ENCODE measurements around the gene THOC7. TPM values are rescaled to one million over a fixed set of nuclear protein-coding genes. Genes with fewer than 3 reads are reported as not detected.

THOC7 gene
- total and polyA plus RNA-seq, 2 donors (not counting 3 experiments of a cell fraction or from before 2014, with no cell fraction given) = 16.9 to 68.7 TPM

GRCh38 chr3:63876260-63876659, 12.7 kb upstream of the THOC7 start:
- ChIA-PET POLR2A (no interaction called here), CTCF (interaction anchor here (0.8 to 1.5 kb wide), 3 partner anchors 8 to 32 kb away, joined by 3 read pairs; no protein-coding TSS in a partner anchor)
- peaks cover 63% of the 10 kb centered on the region for H3K79me2 ChIP-seq (ENCODE audit: control insufficient read depth, insufficient read depth, low read length)
- no peaks in the 10 kb centered on the region for H3K36me3 ChIP-seq (ENCODE audit: control insufficient read depth in 2 of 2, extremely low read depth in 1 of 2, insufficient read depth in 2 of 2, low read length in 2 of 2)
- H3K27me3 ChIP-seq (ENCODE audit: control insufficient read depth in 2 of 2, insufficient read depth in 2 of 2, low read length in 2 of 2) = no peaks in the 10 kb centered on the region
- TF ChIP-seq MYC (IDR thresholded peaks at IDR 0.05; ENCODE audit: low read depth, low read length) (no peak), JUN (IDR thresholded peaks at IDR 0.05; ENCODE audit: borderline replicate concordance, insufficient read depth, insufficient read length, low read depth) (no peak), POLR2AphosphoS5 (IDR thresholded peaks at IDR 0.05; ENCODE audit: insufficient read depth, low read depth, low read length) (no peak), CTCF (IDR thresholded peaks at IDR 0.05; ENCODE audit: extremely low read depth in 1 of 2, insufficient read depth in 1 of 2, low read depth in 1 of 2, low read length in 2 of 2) (no peak), FOS (IDR thresholded peaks at IDR 0.05; ENCODE audit: borderline replicate concordance, insufficient read depth, low read length) (no peak), GATA2 (IDR thresholded peaks at IDR 0.05; ENCODE audit: insufficient read depth, insufficient read length, low read depth, low read length) (no peak)
- no TSS peak for BruUV-seq (replicated peaks)
- H3K9me3 ChIP-seq (replicated peaks; ENCODE audit: control insufficient read depth, insufficient read depth, low read length) = no peaks in the 10 kb centered on the region
- no peak overlapping the region for H3K9ac ChIP-seq (replicated peaks; ENCODE audit: extremely low read depth, insufficient read depth, low read length)
- FAIRE-seq (no peak), DNase-seq (ENCODE audit: low read depth, low spot score) (no peak)
- H3K27ac ChIP-seq (ENCODE audit: insufficient read depth, low read depth, low read length) = no peak overlapping the region
- H3K9me1 ChIP-seq (replicated peaks; ENCODE audit: control insufficient read depth, extremely low read depth, insufficient read depth, low read length) = no peaks in the 10 kb centered on the region
- dilution Hi-C loops (cut with MboI; ENCODE audit: extremely low pct_ligation_motif_present, low sequenced_read_pairs) = no loop called here
- H3K4me3 ChIP-seq (replicated peaks in 1 of 3; ENCODE audit: insufficient read depth in 1 of 3, low read depth in 1 of 3, low read length in 3 of 3) = no peak overlapping the region
- intact Hi-C loops (cut with micrococcal nuclease) = no loop called here
- no peak overlapping the region for H3K4me2 ChIP-seq (ENCODE audit: insufficient read depth, low read length)
- H3K4me1 ChIP-seq (ENCODE audit: control insufficient read depth, extremely low read depth, insufficient read depth, low read length) = no peaks in the 10 kb centered on the region
- H2AFZ ChIP-seq (ENCODE audit: low read depth, low read length) = no peak overlapping the region
- H4K20me1 ChIP-seq (replicated peaks; ENCODE audit: control insufficient read depth, extremely low read depth, insufficient read depth, low read length) = peaks cover 5% of the 10 kb centered on the region
